Activated naive CD4-positive, alpha-beta T cell (primary cell): Measurements from ENCODE around the gene LRRC63.
"Not testable (repeated sequence)": the region's sequence is repeated elsewhere in the genome, so short reads cannot be mapped to it uniquely, and the experiment has no call there.

ENCODE experiments used
- DNase-seq, 4 experiments: peaks; one replicate each; lab custom pipeline; 2025; lab: John Stamatoyannopoulos, UW

Gene LRRC63

DNA sequence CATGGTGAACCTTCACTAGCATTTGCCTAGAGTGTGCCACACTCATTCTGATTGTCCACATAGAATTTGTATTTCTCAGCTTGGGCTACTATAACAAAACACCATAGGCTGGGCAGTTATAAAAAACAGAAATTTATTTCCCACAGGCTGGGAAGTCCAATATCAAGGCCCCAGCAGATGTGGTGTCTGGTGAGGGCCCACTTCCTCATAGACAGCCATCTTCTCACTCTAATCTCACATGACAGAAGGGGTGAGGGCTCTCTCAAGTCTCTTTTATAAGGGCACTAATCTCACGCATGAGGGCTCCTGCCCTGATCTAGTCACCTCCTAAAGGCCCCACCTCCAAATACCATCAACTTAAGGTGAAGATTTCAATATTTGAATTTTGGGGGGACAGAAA, 53.6 kb downstream of the LRRC63 start:
- DNase-seq, result no peak

DNA sequence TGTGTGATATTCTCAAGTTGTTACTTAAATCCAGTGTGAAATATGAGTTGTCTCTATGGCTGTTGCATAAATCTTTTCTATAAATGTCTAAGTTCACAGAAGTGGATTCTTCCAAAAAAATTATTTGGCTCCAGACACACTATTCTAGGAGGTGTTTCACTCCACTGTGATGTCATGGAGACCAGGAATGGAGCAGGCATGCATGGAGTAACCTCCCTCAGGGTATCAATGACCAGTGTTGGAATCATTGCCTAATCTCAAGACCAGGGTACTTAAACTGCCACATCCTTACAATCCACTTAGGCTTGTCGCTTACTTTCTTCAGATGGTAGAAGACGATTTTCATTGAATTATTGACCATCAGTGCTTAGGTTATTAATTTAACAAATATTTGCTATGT, 55.4 kb downstream of the LRRC63 start:
- no peak for DNase-seq

DNA sequence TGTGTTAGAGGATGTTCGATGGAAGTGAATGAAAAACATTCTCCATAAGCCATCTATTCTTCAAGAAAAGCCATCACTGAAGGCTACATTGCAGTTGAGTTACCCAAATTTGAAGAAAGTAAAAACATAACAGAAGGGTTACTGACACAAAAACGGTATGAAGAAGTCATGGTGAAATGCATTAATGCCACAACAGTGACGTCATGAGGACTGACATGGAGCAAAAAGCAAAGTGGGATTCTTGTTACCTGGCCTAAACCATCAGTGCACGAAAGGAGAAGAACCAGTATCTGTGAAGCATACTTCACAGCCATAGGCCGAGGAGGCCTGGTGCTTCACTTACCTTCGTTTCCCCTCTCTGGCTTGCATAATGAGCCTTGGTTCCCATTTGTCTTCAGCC, 58.7 kb downstream of the LRRC63 start:
- DNase-seq, result no peak

DNA sequence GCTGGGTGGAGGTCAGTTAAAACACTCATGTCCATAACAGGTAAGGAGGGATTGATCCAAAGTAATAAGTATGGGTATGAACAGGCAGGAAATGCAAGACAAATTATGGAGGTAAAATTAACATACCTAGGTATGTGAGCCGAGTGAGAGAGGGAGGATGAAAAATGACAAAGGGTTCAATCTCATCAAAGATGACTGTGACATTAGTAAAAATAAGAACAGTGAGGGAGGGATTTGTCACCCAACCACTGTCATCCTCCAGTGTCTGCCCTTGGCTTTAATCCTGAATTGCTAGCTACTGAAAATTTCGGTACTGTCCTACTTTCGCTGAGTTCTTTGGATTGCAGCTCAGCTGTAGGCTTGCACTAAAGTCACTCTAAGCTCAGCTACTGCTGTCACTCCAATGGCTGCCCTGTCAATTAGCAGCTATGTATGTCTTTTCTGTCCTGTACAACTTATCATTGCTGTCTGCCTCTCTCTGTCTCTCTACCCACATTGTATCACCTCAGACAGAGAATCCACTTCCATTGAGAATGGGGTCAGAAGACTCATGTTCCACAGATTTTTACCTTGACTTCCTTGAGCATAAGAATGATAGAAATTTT, 62.5 kb downstream of the LRRC63 start:
- no peak for DNase-seq

DNA sequence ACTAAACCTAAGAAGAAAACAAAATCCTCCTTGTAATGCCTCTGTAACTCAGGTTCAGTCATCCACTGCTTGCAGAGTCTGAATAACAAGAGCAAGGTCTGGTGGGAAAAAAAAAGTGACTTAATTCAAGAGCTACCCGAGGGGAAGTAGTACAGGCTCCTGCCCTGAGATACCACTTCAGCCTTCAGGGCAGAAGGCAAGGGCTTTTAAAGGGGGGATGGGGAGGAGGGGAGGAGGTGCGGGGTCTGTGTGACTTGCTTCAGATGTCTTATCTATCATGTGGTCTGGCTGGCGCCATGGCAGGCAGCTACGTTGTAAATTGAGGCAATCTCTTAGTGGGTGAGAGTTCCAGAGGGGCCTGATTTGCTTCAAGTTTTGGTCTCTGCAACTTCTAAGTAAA, 66.7 kb downstream of the LRRC63 start:
- no peak for DNase-seq

DNA sequence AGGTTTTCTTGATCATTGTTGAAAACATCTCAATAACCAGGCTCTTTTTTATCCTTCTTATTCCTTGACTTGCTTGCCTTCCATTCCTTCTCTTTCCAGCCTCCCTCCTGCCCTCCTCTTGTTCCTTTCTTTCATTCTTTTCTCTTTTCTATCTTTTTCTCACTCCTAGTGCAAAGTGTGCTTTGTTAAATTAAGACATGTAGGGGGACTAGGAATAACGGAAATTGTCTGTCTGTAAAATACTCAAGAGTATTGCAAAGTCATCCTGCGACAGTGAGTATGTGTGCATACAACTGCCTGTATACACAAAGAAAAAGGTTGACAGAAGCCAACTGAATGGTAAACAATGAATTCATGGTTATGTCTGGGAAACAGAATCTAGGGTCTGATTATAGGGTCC, 70.1 kb downstream of the LRRC63 start:
- no peak for DNase-seq

DNA sequence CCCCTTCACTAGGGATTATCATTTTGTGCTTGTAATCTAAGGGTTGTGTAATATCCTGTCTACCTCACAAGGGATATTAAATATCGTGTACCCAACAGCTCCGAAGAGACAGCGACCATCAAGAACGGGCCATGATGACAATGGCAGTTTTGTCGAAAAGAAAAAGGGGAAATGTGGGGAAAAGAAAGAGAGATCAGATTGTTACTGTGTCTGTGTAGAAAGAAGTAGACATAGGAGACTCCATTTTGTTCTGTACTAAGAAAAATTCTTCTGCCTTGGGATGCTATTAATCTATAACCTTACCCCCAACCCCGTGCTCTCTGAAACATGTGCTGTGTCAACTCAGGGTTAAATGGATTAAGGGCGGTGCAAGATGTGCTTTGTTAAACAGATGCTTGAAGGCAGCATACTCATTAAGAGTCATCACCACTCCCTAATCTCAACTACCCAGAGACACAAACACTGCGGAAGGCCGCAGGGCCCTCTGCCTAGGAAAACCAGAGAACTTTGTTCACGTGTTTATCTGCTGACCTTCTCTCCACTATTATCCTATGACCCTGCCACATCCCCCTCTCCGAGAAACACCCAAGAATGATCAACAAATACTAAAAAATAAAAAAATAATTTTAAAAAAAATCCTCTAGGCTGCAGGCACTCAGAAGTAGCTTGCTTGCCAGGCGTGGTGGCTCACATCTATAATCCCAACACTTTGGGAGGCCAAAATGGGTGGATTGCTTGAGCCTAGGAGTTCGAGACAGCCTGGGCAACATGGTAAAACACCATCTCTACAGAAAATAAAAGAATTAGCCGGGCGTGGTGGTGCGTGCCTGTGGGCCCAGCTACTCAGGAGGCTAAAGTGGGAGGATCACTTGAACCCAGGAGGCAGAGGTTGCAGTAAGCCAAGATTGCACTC, 72.4 kb downstream of the LRRC63 start:
- DNase-seq, result not testable (repeated sequence)

DNA sequence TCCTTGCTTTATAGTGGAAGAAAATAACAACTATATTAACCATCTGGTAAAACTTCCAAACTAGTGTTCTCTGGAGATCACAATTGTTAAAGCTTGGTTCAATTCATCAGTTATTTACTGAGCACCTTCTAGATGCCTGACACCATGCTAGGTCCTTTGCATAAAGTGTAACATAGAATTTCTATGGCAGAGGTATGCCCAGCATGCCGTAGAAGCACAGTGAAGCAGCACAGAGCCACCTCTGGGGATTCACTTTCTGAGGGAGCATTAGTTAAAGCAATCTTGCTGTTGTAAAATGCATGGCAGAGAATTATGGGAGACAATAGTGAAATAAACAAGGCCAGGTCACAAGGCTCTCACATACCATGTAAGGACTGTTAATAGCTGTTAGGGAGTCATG, 75.2 kb downstream of the LRRC63 start:
- DNase-seq, result no peak

DNA sequence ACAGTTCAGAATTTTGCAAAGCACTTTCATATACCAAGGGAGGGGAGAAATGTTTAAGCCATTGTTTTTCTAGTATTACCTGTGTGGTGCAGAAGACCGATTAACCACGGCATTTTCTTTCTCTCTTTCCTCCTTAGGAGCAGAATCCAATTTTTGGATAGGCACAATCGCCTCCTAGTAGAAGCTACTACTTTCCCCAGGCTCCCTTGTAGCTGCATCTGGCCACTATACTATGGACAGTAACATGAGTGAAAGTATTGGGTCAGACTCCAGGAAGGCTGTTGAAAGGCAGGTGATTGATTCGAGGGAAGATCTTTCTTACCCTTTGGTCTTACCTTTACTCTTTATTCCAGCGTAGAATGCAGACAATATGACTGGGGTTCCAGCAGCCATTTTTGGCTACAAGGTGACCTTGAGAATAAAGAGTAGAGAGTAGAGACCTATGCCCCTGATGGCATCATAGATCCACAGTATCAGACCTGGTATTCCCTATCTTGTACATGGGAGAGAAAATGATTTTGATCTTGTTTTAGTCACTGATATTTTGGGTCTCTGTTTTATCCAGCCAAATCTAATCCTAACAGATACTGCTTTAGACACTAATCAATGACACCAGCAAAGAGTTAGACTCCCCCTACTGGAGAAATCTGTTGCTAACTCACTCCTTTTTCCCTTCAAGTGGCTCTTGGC, 77.0 kb downstream of the LRRC63 start:
- DNase-seq, result no peak

DNA sequence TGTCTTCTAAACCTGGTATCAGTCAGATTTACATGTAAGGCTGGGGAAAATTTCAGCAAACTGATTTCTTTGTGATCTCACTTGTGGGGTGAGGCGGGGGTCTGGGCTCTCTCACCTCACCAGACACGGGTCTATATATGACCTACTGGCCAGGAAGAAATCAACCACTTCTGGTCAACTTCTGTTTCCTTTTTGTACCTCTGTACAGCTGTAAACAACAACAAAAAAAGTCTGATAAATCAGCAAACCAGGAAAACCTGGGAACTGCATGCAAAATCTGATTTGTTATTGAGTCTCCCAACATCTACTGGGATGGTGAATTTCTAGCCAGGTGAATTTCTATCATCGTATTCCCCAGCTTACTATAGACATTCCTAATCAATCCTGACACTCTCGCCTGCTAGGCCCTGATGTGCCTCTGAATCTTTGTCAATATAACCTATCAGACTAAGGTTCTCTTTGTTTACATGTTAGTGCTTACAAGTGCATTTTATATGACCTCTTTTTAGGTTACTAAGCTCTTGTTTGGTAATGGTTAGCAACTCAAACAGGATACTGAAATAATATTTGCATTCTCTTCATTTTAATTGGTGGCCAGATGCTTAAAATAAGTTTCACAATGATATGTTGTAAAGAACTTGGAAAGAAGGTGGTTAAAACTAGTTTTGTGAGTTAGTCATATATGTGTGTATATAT, 77.7 kb downstream of the LRRC63 start:
- no peak for DNase-seq

DNA sequence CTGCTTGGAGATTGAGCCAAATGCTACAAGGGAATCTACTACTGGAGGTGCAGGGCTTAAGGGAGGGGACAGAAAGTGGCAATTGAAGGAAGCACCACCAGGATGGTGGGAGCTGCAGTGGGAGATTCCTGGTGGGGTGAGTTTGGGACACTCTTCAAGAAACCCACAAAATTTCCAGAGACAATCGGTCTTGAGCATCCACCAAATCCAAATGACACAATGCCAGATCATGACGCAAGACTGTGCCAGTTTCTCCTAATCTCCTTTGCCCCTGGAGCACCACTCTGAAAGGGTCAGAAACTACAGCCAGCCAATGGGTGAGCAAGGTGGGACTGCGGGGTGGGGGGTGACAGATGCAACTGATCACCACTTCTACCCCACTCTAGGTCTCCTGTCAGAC, 78.7 kb downstream of the LRRC63 start:
- DNase-seq, result no peak

DNA sequence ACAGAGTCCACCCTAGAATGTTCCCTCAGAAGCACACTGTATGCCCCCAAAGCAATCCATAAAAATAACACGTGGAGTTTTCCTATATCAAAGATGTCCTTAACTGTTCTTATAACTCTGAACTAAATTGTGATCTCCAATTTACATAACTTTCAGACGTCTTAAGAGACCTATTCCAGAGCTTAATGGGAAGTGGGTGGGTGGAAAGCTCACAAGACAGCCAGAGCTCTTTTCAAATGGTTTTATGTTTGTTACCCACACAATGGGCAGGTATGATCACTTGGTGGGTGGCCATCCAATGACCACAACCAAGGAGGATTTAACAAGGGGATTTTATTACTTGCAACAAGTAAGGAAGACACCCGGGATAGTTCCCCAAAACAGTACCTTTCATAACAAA, 81.7 kb downstream of the LRRC63 start:
- no peak for DNase-seq

DNA sequence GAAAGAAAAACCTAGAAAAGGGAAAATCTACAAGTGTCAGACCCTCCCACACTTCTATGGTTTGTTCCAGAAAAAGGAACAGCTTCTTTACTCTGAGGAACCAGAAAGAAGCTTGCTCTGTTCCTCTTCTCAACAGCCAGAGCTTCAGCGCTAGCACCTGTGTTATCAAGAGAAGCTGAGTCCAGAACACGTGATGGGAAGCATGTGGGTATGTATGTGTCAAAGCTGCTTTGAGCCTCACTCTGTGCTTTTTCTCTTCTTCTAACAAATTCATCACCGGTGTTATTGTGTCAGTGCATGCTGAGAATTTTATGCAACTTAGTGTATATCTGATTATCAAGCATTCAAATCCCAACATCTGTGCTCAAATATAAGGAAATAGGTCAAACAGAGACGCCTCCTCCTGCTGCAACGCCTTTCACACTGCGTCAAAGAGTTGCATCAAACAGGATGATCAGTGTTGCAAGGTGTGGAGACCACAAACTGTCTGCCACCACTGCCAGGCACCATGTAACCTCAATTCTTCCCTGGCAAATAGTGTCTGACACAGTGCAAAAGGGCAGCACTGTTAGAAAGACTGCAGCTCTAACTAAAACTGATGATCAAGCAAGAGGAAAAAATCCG, 83.9 kb downstream of the LRRC63 start:
- peak in 2 of 4 experiments; percentile 32 to 34 for DNase-seq

DNA sequence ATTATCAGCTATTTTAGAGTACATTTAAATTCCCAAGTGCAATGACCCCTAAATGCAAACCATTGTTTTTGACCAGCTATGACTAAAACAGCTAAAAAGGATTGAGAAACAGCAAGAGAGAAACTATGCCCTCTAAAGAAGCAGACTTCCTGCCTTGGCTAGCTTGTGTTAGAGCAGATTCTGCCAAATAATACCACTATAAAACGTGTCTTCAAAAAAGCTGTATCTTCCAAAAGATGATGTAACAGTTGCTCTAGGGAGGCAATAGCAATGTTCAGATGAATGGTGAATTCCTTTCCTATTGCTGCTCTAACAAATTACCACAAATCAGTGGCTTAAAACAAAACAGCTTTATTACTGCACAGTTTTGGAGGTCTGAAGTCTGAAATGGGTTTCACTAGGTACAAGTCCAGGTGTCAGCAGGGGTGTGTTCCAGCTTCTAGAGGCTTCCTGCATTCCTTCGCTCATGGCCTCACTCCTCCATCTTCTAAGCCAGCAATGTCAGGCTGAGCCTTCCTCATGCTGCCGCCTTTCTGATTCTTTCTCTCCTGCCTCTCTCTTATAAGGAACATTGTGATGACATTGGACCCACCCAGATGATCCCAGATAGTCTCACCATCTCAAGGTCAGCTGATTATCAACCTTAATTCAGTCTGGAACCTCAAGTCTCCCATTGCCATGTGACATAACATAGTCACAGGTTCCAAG, 84.5 kb downstream of the LRRC63 start:
- DNase-seq, result no peak

DNA sequence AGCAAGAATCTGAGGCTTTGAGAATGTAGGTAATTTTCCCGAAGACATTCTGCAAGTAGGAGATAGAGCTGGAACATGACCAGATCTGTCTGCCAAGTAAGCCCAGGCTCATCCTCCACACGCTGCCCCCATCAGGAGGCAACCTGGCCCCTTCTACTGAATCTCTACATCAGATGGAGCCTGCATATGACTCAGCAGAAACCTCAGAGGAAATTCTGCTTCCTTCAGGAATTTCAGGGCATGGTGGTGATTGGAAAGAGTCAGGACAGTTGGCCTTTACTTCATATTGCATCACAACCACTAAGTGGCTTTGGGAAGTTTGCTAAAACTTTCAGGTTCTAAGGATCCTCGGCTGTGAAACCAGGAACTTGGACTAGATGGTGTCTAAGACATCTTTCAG, 85.2 kb downstream of the LRRC63 start:
- DNase-seq, result no peak

DNA sequence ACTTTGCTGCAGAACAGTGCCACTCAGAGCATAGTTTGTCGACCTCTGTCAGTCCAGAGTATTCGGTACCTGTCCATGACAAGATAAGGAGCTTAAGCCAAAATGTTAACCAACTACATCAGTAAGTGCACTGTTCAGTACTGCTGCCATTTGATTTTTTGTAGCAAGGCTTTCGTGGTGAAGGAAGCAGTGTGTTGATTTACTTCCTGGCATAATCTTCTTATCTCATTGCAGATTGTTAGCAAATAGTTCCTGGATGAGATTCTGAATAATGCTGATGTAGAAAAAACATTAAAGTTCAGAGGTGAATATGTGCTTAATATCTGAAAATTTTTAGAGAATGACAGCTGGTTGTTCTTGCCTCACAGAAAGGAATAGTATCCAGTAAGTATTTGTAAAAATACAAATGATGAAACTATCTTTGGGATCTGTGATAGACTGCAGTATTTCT, 85.7 kb downstream of the LRRC63 start:
- no peak for DNase-seq

DNA sequence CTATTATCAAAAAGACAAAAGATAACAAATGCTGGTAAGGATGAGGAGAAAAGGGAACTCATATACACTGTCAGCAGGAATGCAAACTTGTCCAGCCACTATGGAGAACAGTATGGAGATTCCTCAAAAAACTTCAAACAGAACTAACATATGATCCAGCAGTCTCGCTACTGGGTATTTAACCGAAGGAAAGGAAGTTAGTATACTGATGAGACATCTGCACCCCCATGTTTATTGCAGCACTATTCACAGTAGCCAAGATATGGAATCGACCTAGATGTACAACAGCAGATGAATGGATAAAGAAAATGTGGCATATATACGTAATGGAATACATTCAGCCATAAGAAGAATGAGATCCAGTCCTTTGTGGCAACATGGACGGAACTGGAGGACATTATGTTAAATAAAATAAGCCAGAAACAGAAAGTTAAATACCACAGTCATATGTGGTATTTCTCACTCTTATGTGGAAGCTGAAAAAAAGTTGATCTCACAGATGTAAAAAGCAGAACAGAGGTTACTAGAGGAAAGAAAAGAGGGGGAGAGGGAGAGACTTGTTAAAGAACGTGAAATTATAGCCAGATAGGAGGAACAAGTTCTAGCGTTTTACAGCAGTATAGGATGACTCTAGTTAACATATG, 92.1 kb downstream of the LRRC63 start:
- no peak for DNase-seq

DNA sequence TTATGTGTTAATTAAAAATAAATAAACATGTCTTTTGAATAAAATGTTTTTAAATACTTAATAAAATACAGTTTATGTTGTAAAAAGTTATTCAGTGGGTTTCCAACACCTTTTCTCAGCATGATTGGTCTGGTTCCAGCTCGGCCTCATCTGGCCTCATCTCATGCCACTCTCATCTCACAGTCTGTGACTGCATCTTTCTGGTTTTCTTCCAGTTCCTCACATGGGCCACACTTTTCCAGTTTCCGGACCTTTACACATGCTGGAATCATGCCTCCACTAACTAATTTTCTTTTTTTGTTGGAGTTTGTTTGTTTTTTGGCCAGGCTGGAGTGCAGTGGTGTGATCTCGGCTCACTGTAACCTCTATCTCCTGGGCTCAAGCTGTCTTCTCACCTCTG, 92.8 kb downstream of the LRRC63 start:
- DNase-seq, result no peak

DNA sequence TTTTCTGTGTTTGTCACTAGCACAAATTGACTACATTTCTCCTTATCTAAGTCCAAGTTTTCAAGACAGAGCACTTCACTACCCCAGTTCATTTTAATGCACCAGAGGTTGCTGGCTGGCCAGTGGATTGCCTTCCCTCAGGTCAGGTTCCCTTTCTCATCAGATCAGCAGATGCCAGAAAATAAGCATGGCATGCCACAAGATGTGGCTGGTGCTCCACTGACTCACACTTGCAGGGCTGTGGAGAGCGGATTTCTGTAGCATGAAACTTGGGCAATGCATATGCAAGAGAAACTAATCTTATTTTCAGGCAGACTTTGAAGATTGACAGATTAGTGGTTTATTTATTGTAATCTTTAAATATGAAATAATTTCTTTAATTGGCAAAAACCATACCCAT, 95.8 kb downstream of the LRRC63 start:
- no peak for DNase-seq

DNA sequence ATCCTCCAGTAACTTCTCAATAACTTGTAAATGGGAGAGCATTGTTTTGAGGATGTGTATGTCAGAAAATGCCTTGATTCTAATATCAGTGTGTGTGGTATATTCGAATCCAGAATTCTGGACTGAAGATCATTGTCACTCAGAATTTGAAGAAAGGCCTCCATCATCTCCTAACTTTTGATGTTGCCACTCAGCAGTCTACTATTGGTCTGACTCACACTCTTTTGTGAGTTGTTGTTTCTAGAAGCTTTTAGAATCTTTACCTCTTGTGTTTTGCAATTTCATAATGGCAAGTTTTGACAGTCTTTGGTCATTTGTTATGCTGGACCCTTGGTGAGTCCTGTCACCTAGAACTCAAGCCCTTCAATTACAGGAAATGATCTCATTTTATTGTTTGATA, 98.3 kb downstream of the LRRC63 start:
- DNase-seq, result no peak

DNA sequence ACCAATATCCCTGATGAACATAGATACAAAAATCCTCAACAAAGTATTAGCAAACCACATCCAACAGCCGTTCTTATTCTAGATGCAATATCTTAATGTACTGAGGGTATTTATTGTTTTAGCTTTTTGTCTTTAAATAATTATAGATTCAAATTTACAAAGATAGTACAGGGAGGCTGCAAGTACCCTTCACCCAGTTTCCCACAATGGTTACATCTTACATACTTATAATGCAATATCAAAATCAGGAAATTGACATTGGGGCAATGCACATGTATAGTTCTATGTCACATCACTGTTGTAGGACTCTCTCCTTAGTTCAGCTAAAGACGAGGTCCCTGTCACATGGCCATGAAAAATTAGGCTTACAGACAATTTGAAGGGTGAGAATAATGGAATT, 99.5 kb downstream of the LRRC63 start:
- no peak for DNase-seq
